Stimulated activated CD4-positive, alpha-beta T cell treated with anti-CD3 and anti-CD28 coated beads, Interleukin-1b, Interleukin-23, amount 100 ng/mL, for 1 hour (primary cell): ENCODE results near the gene CSTPP1.
A peak's percentile ranks its signal among the peaks of the same experiment; 100 is the strongest.

Source experiments
- DNase-seq, 2 donors: peaks; one replicate each; pipeline ENCODE4 v3.0.0-alpha.2; 2020; ENCODE audit warnings: low read depth in 2 of 2

Gene CSTPP1

GRCh38 chr11:47158242-47158641 is 221.7 kb downstream of the CSTPP1 start:
- no peak for DNase-seq

GRCh38 chr11:47160753-47161133 is 224.2 kb downstream of the CSTPP1 start:
- no peak for DNase-seq

GRCh38 chr11:47161134-47161854 is 224.7 kb downstream of the CSTPP1 start:
- peak in 1 of 2 donors; percentile 31 for DNase-seq

GRCh38 chr11:47161890-47162289 is 225.3 kb downstream of the CSTPP1 start:
- DNase-seq = no peak

- no peak for DNase-seq
Observed at GRCh38 chr11:47162426-47162825, 225.9 kb downstream of the CSTPP1 start.

- DNase-seq = no peak
Observed at GRCh38 chr11:47163193-47163592, 226.6 kb downstream of the CSTPP1 start.

- DNase-seq = no peak
Observed at GRCh38 chr11:47163898-47164297, 227.3 kb downstream of the CSTPP1 start.

- no peak for DNase-seq
Observed at GRCh38 chr11:47164321-47164720, 227.8 kb downstream of the CSTPP1 start.

GRCh38 chr11:47165253-47165840 is 228.8 kb downstream of the CSTPP1 start:
- DNase-seq = no peak

- no peak for DNase-seq
Observed at GRCh38 chr11:47166368-47166767, 229.8 kb downstream of the CSTPP1 start.

- DNase-seq = no peak
Observed at GRCh38 chr11:47171061-47171838, 234.7 kb downstream of the CSTPP1 start.

- no peak for DNase-seq
Observed at GRCh38 chr11:47171856-47172255, 235.3 kb downstream of the CSTPP1 start.

GRCh38 chr11:47172740-47173336 is 236.3 kb downstream of the CSTPP1 start:
- no peak for DNase-seq

- DNase-seq = no peak
Observed at GRCh38 chr11:47175746-47176327, 239.3 kb downstream of the CSTPP1 start.

- DNase-seq = peak; percentile 89 to 92
Observed at GRCh38 chr11:47176328-47177228, 240.0 kb downstream of the CSTPP1 start, which contains the start of gene ARFGAP2. TSS of gene ARFGAP2 (minus strand) at chr11:47176879. CDS start at chr11:47176853, 26 bp downstream.

- peak; percentile 45 to 61 for DNase-seq
Observed at GRCh38 chr11:47177229-47177845, 240.8 kb downstream of the CSTPP1 start.

- DNase-seq = no peak
Observed at GRCh38 chr11:47177846-47178245, 241.3 kb downstream of the CSTPP1 start.

GRCh38 chr11:47178316-47178715 is 241.8 kb downstream of the CSTPP1 start:
- no peak for DNase-seq

- DNase-seq = no peak
Observed at GRCh38 chr11:47178737-47179654, 242.4 kb downstream of the CSTPP1 start.
